NCI-H2029 treated with DMSO at 0.1 percent for 48 hours (cell line): ENCODE data around the gene RCL1.
"Not testable (repeated sequence)": the region's sequence is repeated elsewhere in the genome, so short reads cannot be mapped to it uniquely, and the experiment has no call there.

Experiments used
- DNase-seq: peaks from one replicate; lab custom pipeline; 2025; lab: John Stamatoyannopoulos, UW

Gene RCL1

GRCh38 chr9:4783191-4783590, 9.6 kb upstream of the RCL1 start:
- DNase-seq = not testable (repeated sequence)

GRCh38 chr9:4784403-4784802, 8.3 kb upstream of the RCL1 start:
- DNase-seq = no peak

GRCh38 chr9:4786599-4786998, 6.1 kb upstream of the RCL1 start:
- DNase-seq = no peak

- no peak for DNase-seq
These were observed 4.9 kb upstream of the RCL1 start for GRCh38 chr9:4787876-4788275.

GRCh38 chr9:4788703-4789102, 4.0 kb upstream of the RCL1 start:
- no peak for DNase-seq

- no peak for DNase-seq
These were observed 631 bp upstream of the RCL1 start for GRCh38 chr9:4792054-4792571.

- DNase-seq = no peak
These were observed 983 bp downstream of the RCL1 start for GRCh38 chr9:4793459-4794395.

- no peak for DNase-seq
These were observed 1.9 kb downstream of the RCL1 start for GRCh38 chr9:4794691-4795090.

- not testable (repeated sequence) for DNase-seq
These were observed 2.4 kb downstream of the RCL1 start for GRCh38 chr9:4795108-4795507.

- no peak for DNase-seq
These were observed 3.8 kb downstream of the RCL1 start for GRCh38 chr9:4796530-4796929.

- DNase-seq = no peak
These were observed 4.5 kb downstream of the RCL1 start for GRCh38 chr9:4796988-4797853.

- DNase-seq = no peak
These were observed 5.1 kb downstream of the RCL1 start for GRCh38 chr9:4797854-4798150.

- DNase-seq = no peak
These were observed 5.7 kb downstream of the RCL1 start for GRCh38 chr9:4798281-4799032.

- no peak for DNase-seq
These were observed 6.3 kb downstream of the RCL1 start for GRCh38 chr9:4799033-4799430.

GRCh38 chr9:4799775-4800174, 7.0 kb downstream of the RCL1 start:
- no peak for DNase-seq

GRCh38 chr9:4801156-4801555, 8.4 kb downstream of the RCL1 start:
- no peak for DNase-seq

GRCh38 chr9:4803670-4804530, 11.2 kb downstream of the RCL1 start:
- DNase-seq = no peak

- DNase-seq = no peak
These were observed 11.8 kb downstream of the RCL1 start for GRCh38 chr9:4804531-4805016.

GRCh38 chr9:4805191-4805918, 12.6 kb downstream of the RCL1 start:
- DNase-seq = no peak

GRCh38 chr9:4810565-4810964, 17.8 kb downstream of the RCL1 start:
- no peak for DNase-seq
